GM18508 (cell line): Measurements from ENCODE around the gene CCM2L.

Source experiments
- ATAC-seq: cut with Tn5 transposase; IDR thresholded peaks from one replicate; pipeline ENCODE4 v1.9.1; 2021; ENCODE audit warnings: moderate number of reproducible peaks; ENCODE audit not compliant: insufficient read depth, unreplicated experiment

CCM2L gene

GRCh38 chr20:31991339-31991705, 18.9 kb upstream of the CCM2L start:
- no peak for ATAC-seq

GRCh38 chr20:31992086-31992485, 18.2 kb upstream of the CCM2L start:
- no peak for ATAC-seq

DNA sequence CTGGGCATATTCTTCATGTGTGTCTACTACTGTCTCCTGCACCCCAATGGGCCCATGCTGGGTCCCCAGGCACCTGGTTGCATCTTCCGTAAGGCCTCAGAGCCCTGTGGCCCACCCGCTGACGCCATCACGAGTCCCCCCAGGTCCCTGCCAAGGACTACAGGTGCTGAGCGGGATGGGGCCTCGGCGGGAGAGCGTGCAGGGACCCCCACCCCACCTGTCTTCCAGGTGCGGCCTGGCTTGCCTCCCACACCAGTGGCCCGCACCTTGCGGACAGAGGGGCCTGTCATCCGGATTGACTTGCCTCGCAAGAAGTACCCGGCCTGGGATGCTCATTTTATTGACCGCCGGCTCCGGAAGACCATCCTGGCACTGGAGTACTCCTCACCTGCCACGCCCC, 13.2 kb upstream of the CCM2L start:
- ATAC-seq: no peak

DNA sequence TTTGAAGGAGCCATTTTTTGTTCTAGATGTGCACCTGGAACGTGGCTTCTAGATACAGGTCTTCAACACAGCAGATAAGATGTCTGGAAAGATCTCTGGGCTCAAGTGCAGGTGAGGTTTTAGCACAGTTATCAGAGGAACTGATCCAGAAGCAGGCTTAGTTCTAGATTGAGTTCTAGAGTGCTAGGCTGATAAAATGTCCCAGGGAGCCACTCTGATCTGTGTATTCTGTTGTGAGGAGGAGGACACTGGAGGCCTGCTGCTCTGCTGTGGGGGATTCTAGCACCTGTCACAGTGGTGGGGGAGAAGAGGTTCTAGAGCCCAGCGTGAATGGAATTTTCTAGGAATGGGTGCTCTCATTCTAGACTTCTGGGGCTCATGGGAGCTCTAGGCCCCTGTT, 12.0 kb upstream of the CCM2L start:
- ATAC-seq: no peak

- ATAC-seq: no peak
Observed at GRCh38 chr20:32003325-32003724, 6.9 kb upstream of the CCM2L start.

DNA sequence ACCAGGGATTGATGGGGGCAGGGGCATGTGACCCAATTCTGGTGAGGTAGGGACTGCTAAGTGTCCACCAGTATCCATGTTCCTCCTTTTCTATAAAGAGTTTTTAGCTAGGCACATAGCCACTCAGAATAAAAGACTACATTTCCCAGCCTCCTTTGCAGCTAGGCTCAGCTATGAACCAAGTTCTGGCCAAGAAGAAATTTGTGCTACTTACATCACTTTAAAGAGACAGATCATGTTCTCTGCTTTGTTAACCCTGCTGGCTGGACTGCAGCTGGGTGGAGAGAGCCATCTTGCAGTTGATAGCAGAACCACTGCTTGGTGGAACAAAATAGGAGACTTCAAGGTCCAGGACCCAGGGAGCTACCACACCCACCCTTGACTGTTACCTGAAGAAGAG, 5.3 kb upstream of the CCM2L start:
- ATAC-seq: no peak

- ATAC-seq: no peak
Observed at GRCh38 chr20:32006053-32006452, 4.2 kb upstream of the CCM2L start.

GRCh38 chr20:32006841-32007786, 3.1 kb upstream of the CCM2L start:
- ATAC-seq: no peak

GRCh38 chr20:32007787-32008616, 2.2 kb upstream of the CCM2L start:
- ATAC-seq: no peak

DNA sequence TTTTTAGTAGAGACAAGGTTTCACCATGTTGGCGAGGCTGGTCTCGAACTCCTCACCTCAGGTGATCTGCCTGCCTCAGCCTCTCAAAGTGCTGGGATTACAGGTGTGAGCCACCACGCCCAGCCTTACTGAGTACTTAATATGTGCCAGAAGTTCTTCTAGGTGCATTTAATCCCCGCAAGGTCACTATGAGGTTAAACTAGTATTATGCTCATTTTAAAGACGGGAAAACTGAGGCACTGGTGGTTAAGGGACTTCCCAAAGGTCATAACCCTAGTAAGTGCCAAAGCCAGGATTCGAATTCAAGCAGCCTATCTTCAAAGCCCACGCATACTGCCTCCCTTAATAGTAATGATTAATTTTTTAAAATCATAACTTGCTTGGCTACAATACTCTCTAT, 674 bp upstream of the CCM2L start:
- no peak for ATAC-seq

GRCh38 chr20:32010666-32011065, 428 bp downstream of the CCM2L start:
- no peak for ATAC-seq

GRCh38 chr20:32012159-32012688, 2.0 kb downstream of the CCM2L start:
- ATAC-seq: no peak

- ATAC-seq: no peak
Observed at GRCh38 chr20:32013326-32013725, 3.1 kb downstream of the CCM2L start.

DNA sequence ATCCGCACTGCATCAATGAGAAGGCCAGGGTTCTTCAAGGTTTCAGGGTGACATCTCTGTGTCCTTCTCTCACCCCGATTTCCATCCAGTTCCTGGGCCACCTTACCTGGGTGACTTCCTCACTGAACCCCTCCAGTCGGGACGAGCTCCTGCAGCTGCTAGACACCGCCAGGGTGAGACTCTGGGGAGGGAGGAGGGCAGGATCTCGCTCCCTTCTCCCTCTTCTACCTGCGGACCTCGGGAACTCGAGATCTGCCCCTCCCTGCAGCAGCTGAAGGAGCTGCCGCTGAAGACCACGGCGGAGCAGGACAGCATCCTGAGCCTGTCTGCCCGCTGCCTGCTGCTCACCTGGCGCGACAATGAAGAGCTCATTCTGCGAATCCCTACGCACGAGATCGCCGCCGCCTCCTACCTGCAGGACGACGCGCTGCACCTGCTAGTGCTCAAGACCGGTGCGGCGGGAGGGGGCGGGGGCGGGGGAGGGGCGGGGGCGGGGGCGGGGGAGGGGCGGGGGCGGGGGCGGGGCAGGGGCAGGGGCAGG, 7.5 kb downstream of the CCM2L start:
- no peak for ATAC-seq

- ATAC-seq: no peak
Observed at GRCh38 chr20:32018269-32019155, 8.3 kb downstream of the CCM2L start.

- ATAC-seq: no peak
Observed at GRCh38 chr20:32019156-32019510, 8.9 kb downstream of the CCM2L start.

DNA sequence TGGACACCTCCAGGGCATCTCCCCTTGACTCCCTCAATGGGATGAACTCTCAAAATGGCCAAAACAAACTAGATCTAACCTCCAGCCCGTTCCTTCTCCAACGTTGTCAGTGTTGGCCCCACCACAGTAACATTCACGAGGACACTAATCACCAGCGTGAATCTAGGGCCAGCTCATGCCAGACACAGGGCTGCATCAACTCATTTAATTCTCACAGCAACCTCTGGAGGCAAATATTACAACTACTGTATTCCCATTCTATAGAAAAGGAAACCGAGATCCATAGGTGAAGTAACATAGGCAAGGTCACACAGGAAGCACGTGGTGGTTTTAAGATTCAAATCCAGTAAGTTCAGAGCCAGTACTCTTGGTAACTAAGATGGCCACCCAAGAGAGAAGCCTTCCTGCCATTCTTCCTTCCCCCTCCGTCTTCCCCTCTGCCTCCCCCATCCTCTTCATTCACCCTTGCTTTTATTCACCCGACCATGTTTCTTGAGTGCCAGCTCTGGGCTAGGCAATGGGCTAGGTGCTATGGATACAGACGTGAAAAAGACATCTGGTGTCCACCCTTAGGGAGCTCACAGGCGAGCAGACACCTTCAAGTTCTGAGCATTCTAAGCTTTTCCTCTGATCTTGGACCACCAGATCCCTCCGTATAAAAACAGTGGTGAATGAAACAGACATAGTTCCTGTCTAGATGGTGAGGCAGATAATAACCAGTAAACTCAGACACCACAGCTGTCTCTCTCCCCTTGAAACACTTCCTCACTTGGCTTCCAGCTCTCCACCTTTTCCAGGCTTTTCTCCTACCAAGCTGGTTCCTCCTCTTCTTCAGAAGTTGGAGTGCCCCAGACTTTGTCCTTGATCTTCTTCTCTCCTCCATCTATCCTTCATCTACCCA, 9.6 kb downstream of the CCM2L start:
- no peak for ATAC-seq

- no peak for ATAC-seq
Observed at GRCh38 chr20:32021091-32021490, 10.9 kb downstream of the CCM2L start.

GRCh38 chr20:32024683-32025295, 14.6 kb downstream of the CCM2L start:
- ATAC-seq: no peak
